HG03280 (cell line): ENCODE measurements around the gene TYW1B.
"Not testable (repeated sequence)": the region's sequence is repeated elsewhere in the genome, so short reads cannot be mapped to it uniquely, and the experiment has no call there.

Experiments used
- ATAC-seq: cut with Tn5 transposase; IDR thresholded peaks from one replicate; pipeline ENCODE4 v1.9.1; 2021; ENCODE audit warnings: mild to moderate bottlenecking, moderate library complexity; ENCODE audit not compliant: unreplicated experiment

The TYW1B gene, protein sequence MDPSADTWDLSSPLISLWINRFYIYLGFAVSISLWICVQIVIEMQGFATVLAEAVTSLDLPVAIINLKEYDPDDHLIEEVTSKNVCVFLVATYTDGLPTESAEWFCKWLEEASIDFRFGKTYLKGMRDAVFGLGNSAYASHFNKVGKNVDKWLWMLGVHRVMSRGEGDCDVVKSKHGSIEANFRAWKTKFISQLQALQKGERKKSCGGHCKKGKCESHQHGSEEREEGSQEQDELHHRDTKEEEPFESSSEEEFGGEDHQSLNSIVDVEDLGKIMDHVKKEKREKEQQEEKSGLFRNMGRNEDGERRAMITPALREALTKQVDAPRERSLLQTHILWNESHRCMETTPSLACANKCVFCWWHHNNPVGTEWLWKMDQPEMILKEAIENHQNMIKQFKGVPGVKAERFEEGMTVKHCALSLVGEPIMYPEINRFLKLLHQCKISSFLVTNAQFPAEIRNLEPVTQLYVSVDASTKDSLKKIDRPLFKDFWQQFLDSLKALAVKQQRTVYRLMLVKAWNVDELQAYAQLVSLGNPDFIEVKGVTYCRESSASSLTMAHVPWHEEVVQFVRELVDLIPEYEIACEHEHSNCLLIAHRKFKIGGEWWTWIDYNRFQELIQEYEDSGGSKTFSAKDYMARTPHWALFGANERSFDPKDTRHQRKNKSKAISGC

DNA sequence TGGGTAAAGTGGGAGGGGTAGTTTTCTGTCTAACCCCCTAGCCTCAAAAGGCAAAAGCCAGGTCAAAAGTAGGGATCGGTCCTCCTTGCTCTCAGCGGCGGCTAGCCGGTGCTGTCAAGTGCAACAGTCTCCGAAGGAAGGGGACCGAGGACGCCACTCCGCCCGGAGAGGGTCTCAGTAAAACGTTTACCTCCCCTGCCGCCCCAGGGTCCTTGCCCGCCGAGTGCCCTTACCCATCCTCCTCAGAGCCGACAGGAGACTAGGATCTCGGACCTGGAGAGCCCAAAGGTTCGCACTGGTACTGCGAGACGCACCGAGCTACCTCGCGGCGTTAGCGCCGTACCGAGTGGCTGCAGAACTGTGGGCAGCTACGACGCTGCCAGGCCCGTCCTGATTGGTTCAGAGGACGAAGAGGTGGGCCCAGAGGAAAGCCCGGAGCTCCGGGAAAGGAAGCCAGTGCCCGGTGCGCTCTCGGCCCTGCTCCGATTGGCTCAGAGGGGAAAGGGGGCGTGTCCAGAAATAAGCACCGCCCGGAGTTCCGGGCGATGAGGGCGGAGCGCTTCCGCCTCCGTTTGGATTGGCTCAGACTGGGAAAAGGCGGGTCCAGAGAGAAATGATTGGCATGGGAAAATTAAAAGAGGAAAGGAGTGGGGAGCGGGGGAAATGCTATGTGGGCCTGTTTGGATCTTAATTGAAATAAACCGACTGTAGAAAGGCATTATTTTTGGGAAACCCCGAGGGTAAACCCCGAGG is at the start of gene TYW1B:
TYW1B (minus strand) TSS at position 362 of the 753 bp plus-strand sequence; CDS start at position 237, 125 bp downstream.
- ATAC-seq, result peak; percentile 87

DNA sequence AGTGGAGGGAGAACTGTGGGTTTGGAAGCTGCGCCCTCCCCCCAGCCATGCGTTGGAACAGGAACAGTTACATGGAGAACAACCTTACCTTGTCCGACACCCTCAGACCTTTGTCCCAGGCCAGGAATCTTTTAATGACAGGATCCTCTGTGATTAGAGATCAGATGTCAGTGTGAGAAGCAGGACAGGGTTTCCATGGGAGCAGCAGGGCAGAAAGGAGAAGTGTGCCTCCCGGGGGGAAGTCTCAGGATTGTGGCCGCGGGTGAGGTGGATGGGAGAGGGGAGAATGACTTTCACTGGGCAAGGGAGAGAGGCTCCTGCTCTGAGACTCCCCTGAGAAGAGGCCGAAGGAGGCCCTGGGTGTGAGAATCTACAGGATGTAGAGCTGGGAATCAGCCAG is 39.6 kb upstream of the TYW1B start:
- ATAC-seq, result not testable (repeated sequence)

DNA sequence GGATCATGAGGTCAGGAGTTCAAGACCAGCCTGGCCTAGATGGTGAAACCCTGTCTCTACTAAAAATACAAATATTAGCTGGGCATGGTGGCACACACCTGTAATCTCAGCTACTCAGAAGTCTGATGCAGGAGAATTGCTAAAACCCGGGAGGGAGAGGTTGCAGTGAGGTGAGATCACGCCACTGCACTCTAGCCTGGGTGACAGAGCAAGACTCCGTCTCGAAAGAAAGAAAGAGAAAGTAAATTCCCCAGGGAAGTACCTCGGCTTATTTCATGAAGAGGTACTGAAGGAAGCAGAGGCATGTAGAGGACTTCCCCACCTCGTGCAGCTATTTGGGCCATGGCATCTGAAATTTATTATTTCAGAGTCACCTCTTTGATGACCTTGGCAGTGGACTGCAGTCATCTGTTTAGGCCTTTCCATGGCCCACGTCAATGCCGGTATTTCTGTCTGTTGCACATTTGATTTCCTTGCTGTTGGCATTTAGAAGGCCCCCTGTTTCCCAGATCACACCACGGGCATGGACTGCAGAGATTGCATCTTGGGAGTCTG is 30.9 kb upstream of the TYW1B start:
- not testable (repeated sequence) for ATAC-seq

DNA sequence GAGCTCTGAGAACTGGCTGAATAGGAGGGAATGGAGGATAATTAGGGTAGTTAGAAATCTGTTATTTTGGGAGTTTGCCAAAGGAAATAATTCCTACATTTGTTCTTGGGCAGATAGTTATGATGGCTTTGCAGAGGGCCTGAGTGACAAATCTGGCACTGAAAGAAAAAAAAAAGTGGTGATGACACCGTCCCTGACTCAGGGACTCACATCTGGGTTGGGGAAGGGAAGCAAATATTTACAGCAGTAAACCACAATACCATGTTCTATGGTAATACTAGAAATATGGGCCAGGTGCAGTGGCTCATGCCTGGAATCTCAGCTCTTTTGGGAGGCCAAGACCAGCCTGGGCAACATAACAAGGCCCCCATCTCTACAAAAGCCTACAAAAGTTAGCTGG is 29.9 kb upstream of the TYW1B start:
- not testable (repeated sequence) for ATAC-seq

DNA sequence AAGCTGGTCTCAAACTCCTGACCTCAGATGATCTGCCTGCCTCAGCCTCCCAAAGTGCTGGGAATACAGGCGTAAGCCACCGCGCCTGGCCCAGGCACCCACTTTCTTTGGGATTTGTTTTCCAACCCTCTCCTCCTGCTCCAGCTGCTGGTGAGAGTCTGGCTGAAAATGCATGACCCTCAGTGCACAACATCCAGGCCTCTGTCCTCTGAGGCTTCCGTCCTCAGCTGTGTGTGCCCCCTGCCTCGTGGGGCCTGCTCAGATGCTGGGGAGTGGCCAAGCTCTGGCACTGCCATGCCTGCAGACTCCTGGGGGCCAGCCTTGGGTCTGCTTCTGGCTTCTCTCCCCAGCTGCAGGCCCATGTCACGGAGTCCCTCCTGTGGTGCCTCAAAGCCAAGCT is 27.3 kb upstream of the TYW1B start:
- not testable (repeated sequence) for ATAC-seq

DNA sequence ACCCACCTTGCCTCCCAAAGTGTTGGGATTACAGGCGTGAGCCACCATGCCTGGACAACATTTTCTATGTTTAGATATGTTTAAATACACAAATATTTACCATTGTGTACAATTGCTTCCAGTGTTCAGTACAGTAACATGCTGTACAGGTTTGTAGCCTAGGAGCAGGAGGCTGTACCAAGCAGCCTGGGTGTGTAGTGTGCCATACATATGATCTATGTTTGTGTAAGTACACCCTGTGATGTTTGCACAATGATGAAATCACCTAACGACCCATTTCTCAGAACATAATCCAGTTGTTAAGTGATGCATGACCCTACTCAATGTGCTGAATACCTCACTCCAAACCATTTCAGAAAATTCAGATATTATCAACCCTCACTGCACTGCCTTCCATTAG is 24.9 kb upstream of the TYW1B start:
- ATAC-seq, result not testable (repeated sequence)

DNA sequence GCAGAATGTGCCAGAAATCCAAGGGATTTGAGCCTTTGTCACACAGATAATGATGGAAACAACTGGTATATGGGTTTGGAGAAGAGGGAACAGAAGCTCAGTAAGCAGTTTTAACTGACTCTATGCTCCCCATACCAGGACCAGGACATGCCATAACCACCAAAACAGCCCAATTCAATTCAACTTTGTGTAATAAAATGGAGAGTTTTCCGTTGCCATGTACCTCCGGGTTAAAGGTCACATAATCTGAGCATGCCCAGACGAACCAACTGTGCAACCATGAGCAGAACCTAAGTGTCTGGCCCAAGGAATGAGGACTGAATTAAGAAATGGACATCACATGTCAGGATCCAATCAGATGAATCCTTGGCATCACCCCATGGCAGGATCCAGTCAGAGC is 22.7 kb upstream of the TYW1B start:
- ATAC-seq, result not testable (repeated sequence)

DNA sequence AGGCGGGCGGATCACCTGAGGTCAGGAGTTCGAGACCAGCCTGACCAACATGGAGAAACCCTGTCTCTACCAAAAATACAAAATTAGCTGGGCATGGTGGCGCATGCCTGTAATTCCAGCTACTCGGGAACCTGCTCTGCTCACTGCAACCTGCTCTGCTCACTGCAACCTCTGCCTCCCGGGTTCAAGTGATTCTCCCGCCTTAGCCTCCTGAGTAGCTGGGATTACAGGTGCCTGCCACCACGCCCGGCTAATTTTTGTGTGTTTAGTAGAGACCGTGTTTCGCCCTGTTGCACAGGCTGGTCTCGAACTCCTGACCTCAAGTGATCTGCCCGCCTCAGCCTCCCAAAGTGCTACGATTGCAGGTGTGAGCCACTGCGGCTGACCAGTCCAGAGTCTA is 16.1 kb upstream of the TYW1B start:
- not testable (repeated sequence) for ATAC-seq

DNA sequence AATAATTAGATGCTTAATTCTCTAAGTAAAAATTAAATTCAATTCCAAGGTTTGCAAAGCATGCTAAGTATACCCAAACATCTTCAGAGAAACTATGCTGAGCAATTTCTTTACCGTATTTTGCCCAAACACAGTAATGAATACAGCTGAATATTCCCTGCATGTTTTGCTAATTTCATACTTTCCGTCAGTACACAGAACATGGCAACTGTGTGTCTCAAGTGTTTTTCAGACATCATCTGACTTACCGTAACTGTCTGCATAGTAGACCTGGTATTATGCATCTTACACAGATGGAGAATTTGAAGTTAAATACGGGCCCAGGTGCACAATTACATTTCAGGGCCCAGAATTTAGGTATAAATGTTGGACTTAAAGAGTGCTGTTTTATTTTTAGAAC is 15.2 kb upstream of the TYW1B start:
- not testable (repeated sequence) for ATAC-seq

DNA sequence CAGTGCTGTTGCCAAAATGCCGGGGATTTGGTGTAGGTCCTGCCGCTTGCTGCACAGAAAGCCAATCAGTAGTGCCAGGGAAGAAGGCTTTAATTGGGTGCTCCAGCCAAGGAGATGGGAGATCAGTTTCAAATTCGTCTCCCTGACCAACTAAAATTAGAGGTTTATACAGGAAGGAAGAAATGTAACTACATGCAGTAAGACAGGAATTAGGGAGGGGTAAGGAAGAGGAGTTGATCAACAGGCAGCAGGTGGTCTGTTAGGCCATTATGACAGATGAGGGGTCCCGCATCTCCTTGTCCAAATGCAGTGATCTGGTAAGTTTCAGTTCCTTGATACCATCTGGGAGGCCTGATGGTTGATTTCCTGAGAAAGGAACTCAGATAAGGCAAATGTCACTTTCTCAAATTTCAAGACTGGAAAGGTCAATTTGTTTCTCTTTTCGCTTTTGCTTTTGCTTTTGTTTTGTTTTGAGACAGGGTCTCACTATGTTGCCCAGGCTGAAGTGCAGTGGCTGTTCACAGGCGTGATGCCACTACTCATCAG is 13.0 kb upstream of the TYW1B start:
- ATAC-seq, result not testable (repeated sequence)

DNA sequence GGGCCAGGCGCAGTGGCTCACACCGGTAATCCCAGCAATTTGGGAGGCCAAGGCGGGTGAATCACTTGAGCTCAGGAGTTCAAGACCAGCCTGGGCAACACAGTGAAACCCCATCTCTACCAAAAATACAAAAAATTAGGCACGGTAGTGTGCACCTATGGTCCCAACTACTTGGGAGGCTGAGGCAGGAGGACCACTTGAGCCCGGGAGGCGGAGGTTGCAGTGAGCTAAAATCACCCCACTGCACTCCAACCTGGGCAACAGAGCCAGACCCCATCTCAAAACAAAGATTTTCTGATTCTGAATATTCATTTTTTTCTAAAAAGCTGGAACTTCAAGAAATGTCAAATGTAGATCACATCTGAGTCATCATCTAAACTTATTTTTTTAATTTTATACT is 10.3 kb upstream of the TYW1B start:
- not testable (repeated sequence) for ATAC-seq

DNA sequence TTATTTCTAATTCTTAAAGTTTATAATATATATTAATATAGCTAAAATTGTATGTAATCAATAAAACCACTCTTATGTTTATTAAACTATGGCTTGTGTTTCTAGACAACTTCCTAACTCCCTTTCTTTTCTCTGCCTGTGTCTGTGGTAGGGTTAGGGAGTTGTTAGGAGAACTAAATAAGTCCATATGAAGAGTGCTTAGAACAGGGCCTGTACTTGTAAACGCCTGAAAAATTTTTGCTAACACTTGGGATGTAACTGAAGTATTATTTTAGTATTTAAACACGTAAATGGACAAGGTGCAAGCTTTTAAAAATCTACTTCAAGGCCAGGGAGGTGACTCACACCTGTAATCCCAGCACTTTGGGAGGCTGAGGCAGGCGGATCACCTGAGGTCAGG is 9.3 kb upstream of the TYW1B start:
- ATAC-seq, result not testable (repeated sequence)

DNA sequence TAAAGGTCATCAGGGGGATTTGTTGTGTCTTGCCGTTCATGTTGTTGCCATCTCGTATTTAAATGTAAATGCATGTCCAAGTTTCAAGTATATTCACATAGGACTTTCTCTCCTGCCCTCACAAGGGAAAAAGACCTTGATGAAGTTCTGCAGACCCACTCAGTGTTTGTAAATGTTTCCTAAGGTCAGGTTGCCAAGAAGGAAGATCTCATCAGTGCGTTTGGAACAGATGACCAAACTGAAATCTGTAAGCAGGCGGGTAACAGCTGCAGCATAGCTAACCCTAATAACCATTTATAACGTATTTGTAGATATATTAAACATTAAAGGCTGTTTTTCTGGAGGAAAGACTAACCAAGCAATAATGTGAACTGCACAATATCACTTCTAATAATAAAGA is 2.6 kb upstream of the TYW1B start:
- ATAC-seq, result not testable (repeated sequence)

DNA sequence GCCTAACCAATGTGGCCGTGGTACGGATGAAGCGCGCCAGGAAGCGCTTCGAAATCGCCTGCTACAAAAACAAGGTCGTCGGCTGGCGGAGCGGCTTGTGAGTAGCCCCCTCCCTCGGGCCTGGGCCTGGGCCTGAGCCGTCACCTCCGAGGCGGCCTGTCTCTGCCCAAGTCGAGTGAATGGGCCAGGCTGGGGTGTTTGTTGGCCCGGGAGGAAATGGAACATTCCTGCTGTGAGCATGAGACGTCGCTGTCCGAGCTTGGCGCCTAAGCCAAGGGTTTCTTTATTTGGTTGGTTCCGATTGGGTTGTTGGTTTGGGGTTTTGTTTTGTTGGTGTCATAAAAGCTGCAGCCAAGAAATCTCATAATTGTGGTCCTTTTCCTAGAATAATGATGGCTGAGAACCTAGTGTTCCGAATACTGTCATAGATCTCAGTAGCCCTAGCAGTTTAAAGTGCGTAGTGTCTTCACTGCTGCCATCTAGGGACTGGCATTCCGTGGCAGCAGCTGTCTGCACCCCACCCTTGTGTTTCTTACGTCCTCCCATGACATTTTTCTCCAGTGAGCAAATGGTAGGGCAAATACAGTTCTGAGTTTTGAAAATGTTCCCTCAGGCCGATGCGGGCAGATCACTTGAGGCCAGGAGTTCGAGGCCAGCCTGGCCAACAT is 1.8 kb upstream of the TYW1B start:
- ATAC-seq, result peak; percentile 20

DNA sequence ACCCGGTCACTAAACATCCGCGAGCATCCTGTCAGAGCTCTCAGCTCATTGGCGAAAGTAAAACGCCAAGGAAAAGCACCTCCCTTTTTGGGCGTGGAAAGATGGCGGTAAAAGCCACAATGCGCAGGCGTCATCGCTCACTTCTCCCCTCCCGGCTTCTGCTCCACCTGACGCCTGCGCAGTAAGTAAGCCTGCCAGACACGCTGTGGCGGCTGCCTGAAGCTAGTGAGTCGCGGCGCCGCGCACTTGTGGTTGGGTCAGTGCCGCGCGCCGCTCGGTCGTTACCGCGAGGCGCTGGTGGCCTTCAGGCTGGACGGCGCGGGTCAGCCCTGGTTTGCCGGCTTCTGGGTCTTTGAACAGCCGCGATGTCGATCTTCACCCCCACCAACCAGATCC is 1.3 kb upstream of the TYW1B start:
- ATAC-seq, result peak; percentile 54

DNA sequence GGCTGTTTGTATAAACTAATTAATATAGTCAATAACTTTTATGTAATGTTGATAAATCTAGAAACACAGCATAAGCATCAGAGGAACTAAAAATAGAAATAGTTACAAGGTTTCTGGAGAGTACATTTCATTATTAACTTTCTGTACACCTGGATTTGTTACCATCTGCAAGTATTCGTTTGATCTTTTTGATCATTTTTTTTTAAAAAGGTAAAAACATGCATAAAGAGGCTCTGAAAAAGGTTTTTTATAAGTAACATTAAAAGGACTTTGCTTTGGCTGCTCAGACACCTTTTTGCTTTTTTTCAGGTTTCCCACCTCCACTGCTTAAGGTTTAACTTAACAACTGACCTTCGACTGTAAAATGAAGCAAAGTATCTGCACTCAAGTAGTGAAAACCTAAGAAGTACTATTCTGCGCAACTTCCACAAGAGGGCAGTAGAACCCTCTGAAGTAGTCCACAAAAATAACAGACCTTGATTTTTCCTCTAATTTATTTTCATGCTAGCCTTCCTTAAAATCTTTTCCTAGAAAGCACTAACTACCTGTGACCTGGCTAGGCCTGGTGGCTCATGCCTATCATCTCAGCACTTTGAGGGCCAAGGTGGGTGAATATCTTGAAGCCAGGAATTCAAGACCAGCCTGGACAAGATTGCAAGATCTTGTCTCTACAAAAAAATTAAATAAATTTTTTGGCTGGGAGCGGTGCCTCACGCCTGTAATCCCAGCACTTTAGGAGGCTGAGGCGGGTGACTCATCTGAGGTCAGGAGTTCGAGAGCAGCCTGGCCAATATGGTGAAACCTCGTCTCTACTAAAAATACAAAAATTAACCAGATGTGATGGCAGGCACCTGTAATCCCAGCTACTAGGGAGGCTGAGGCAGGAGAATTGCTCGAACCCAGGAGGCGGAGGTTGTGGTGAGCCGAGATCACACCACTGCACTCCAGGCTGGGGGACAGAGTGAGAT is 4.0 kb downstream of the TYW1B start:
- not testable (repeated sequence) for ATAC-seq

DNA sequence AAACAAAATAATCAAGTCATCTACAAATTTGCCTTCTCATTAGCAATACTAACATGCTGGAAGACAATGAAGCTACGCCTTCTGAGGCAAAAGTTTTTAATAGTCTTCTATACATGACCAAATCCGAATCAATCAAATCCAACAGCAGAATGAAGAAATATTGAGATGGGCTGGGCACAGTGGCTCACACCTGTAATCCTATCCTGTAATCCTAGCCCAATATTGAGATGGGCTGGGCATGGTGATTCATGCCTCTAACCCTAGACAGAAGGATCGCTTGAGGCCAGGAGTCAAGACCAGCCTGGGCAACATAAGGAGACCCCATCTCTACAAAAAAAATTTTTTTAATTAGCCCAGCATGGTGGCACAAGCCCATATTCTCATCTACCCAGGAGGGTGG is 5.5 kb downstream of the TYW1B start:
- not testable (repeated sequence) for ATAC-seq

DNA sequence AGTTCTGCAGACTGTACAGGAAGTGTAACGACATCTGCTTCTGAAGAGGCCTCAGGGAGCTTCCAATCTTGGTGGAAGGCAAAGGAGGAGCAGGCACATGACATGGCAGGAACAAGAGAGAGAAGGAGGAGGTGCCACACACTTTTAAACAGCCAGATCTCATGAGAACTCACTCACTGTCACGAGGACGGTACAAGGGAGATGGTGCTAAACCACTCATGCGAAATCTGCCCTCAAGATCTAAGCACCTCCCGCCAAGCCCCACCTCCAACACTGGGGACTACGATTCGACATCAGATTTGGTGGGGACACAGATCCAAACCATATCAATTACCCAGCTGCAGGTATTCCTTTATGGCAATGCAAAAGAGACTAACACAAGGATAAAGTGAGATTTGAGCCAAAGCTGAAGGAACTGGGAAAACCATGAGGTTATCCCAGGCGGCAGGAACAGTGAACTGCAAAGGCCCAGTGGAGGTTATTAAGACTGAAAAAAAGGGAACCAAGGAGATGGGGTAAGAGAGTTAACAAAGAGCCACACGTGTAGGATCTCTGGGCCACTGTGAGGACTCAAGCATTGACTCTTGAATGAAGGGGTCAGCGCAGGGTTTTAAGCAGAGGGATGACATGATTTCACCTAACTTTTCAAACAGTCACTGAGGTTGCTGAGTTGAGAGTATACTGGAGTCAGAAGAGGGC is 9.2 kb downstream of the TYW1B start:
- ATAC-seq, result not testable (repeated sequence)

DNA sequence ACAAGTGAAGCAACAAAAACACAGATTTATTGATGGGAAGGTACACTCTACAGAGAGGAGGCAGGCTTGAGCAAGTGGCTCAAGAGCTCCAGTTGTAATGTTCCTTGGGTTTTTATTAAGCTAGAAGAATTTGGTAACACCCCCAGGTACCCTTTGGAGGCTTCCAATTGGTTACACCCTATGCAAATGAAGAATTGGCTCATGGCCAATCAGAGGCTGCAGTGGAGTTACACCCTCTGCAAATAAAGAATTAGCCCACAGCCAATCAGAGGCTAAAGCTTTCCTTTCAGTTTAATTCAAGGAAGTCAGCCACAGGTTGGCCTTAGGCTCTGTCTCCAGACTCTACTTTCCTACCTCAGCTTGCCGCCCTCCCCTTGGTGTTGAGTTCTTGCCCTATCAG is 10.3 kb downstream of the TYW1B start:
- ATAC-seq, result not testable (repeated sequence)
